Smooth muscle cell (in vitro differentiated cells): ENCODE results near the gene ACP6. TPM values are rescaled to one million over a fixed set of nuclear protein-coding genes. Genes with fewer than 3 reads are reported as not detected.

Source experiments
- DNase-seq: peaks from one replicate; lab custom pipeline; 2025; ENCODE audit not compliant: unreplicated experiment; lab: John Stamatoyannopoulos, UW
- H2AFZ ChIP-seq: fragments of 200-600 bp; sonication (generic); 2 replicates; pipeline ENCODE4 v1.6.0; 2016; ENCODE audit warnings: antibody characterized with exemption, low read depth, mild to moderate bottlenecking
- H3F3A ChIP-seq: fragments of 200-600 bp; sonication (generic); 2 replicates; pipeline ENCODE4 v1.6.0; 2017; ENCODE audit warnings: antibody characterized with exemption, low read depth
- H3K27ac ChIP-seq: fragments of 200-600 bp; sonication (generic); 2 replicates; pipeline ENCODE4 v1.5.1; 2016; ENCODE audit warnings: low read depth, mild to moderate bottlenecking
- H3K27me3 ChIP-seq: fragments of 200-600 bp; sonication (generic); 2 replicates; pipeline ENCODE4 v1.6.1; 2016; ENCODE audit warnings: low read depth, mild to moderate bottlenecking
- H3K36me3 ChIP-seq: fragments of 200-600 bp; sonication (generic); 2 replicates; pipeline ENCODE4 v1.5.1; 2016; ENCODE audit warnings: low read depth
- H3K4me1 ChIP-seq: fragments of 200-600 bp; sonication (generic); 2 replicates; pipeline ENCODE4 v1.5.1; 2016; ENCODE audit warnings: low read depth
- H3K4me2 ChIP-seq: fragments of 200-600 bp; sonication (generic); 2 replicates; pipeline ENCODE4 v1.6.0; 2016; ENCODE audit warnings: mild to moderate bottlenecking
- H3K4me3 ChIP-seq: fragments of 200-600 bp; sonication (generic); 2 replicates; pipeline ENCODE4 v1.5.1; 2016; ENCODE audit warnings: mild to moderate bottlenecking
- H3K79me2 ChIP-seq: fragments of 200-600 bp; sonication (generic); 2 replicates; pipeline ENCODE4 v1.6.0; 2016; ENCODE audit warnings: low read depth, mild to moderate bottlenecking
- H3K9ac ChIP-seq: fragments of 200-600 bp; sonication (generic); 2 replicates; pipeline ENCODE4 v1.6.0; 2016; ENCODE audit warnings: low read depth
- H3K9me3 ChIP-seq: fragments of 200-600 bp; sonication (generic); replicated peaks from 2 replicates; pipeline ENCODE4 v1.5.1; 2016; ENCODE audit warnings: low read depth
- H4K20me1 ChIP-seq: fragments of 200-600 bp; sonication (generic); 2 replicates; pipeline ENCODE4 v1.6.0; 2016; ENCODE audit warnings: low read depth
- WGBS: methylation state at CpG from one replicate; pipeline ENCODE4 v1.1.7; 2016; ENCODE audit warnings: low lambda C conversion rate; 5-methylcytosine and 5-hydroxymethylcytosine counted together
- polyA plus RNA-seq: library from polyadenylated mRNA; unstranded; fragments of >200 nt; fragmentation: Nextera tagmentation; extraction: Ambion mirVana; gene quantifications from 2 replicates; pipeline ENCODE4 v1.2.1, GENCODE V29; 2016
- total RNA-seq: library from RNA; depleted of rRNA; stranded (reverse); fragments of >200 nt; gene quantifications from 2 replicates; pipeline ENCODE4 v1.2.3, GENCODE V29; 2014
- TF ChIP-seq, protein P1 (sequence below): fragments of 200-600 bp; sonication (generic); IDR thresholded peaks from 2 replicates; pipeline ENCODE4 v1.5.1; 2017; ENCODE audit warnings: borderline replicate concordance, mild to moderate bottlenecking, antibody characterized with exemption; ENCODE audit not compliant: insufficient read depth, poor library complexity, severe bottlenecking

ACP6 gene
- total and polyA plus RNA-seq, 2 experiments from 2014 or later, result 6.4 to 11.8 TPM

DNA sequence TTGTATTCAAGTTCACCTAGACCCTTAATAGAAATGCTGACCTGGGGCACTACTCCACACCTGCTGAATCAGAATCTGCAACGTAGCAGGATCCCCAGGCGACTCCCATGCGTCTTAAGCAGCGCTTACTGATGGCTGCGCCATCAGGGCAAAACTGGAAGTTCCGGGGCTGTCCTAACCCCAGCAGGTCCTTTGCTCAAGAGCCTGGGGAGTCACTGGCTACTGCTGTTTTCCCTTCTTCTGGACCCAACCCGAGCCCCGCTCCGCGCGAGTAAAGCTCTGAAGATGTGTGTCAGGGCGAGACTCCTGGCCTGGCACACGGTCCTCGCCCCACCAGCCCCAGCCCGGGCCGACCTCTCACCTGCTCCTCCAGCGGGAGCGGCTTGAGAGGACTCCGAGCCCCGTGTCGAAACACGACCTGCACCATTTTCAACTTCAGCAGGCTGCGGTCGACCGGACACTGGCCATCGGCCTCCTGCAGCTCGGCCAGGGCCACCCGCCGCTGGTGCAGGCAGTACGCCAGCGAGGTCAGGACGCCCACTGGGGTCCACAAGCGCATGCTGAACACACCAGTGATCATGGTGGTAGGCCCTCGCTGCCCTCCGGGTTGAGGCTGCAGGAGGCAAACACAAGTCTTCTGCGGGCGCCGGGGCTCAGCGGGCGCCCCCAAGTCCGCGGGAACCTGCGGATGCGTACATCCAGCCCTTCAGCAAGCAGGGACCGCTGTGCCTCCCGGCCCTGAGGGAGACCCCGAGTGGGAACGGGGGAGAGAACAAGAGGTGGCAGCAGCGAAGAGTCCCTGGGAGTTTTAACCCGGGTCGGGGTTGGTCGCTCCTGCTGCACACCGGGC is 630 bp downstream of the ACP6 start:
- H3K4me3 ChIP-seq, result peak overlapping the region; percentile 65
- no peaks in the 10 kb centered on the region for H3F3A ChIP-seq
- H3K9ac ChIP-seq, result no peak overlapping the region
- TF ChIP-seq, protein P1, sequence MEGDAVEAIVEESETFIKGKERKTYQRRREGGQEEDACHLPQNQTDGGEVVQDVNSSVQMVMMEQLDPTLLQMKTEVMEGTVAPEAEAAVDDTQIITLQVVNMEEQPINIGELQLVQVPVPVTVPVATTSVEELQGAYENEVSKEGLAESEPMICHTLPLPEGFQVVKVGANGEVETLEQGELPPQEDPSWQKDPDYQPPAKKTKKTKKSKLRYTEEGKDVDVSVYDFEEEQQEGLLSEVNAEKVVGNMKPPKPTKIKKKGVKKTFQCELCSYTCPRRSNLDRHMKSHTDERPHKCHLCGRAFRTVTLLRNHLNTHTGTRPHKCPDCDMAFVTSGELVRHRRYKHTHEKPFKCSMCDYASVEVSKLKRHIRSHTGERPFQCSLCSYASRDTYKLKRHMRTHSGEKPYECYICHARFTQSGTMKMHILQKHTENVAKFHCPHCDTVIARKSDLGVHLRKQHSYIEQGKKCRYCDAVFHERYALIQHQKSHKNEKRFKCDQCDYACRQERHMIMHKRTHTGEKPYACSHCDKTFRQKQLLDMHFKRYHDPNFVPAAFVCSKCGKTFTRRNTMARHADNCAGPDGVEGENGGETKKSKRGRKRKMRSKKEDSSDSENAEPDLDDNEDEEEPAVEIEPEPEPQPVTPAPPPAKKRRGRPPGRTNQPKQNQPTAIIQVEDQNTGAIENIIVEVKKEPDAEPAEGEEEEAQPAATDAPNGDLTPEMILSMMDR, result no peak
- H3K27me3 ChIP-seq, result no peaks in the 10 kb centered on the region
- 2% methylated on average over 52 of the region's 53 CpGs for WGBS
- peak; percentile 48 for DNase-seq
- no peaks in the 10 kb centered on the region for H4K20me1 ChIP-seq
- H3K9me3 ChIP-seq, result no peaks in the 10 kb centered on the region
- peak overlapping the region; percentile 88 for H2AFZ ChIP-seq
- no peak overlapping the region for H3K27ac ChIP-seq
- peaks cover 8% of the 10 kb centered on the region for H3K4me1 ChIP-seq
- peaks cover 8% of the 10 kb centered on the region for H3K79me2 ChIP-seq
- H3K4me2 ChIP-seq, result peak overlapping the region; percentile 88
- no peaks in the 10 kb centered on the region for H3K36me3 ChIP-seq

DNA sequence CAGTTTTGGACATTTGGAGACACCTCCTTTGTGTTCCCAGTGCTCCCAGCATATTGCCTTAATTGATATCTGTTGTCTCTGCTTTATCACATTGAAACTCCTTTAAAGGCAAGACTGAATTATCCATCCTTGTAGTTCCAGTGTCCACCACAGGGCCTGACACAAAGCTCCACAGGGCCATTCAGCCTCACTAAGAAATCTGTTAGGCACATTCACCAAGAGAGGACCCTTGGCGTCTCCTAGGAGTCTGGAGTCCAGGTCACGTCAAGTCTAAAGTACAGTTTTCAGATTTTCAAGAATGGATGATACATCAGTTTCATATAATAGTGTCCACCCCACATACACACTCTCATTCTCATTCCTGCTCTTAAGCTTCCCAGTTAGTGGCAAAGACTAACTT is 4.8 kb downstream of the ACP6 start:
- Histone ChIP-seq H2AFZ (no peak overlapping the region), H3K36me3 (no peaks in the 10 kb centered on the region), H3K27ac (no peak overlapping the region), H3K4me3 (no peak overlapping the region), H3K4me1 (peaks cover 8% of the 10 kb centered on the region), H3K79me2 (peaks cover 8% of the 10 kb centered on the region), H3K9ac (no peak overlapping the region), H3K9me3 (no peaks in the 10 kb centered on the region), H3K4me2 (no peak overlapping the region), H3F3A (no peaks in the 10 kb centered on the region), H3K27me3 (no peaks in the 10 kb centered on the region), H4K20me1 (no peaks in the 10 kb centered on the region)
- no peak for DNase-seq
- TF ChIP-seq, protein P1, result peak; percentile 10
- WGBS, result 86% methylated on average over 2 of the region's 2 CpGs

DNA sequence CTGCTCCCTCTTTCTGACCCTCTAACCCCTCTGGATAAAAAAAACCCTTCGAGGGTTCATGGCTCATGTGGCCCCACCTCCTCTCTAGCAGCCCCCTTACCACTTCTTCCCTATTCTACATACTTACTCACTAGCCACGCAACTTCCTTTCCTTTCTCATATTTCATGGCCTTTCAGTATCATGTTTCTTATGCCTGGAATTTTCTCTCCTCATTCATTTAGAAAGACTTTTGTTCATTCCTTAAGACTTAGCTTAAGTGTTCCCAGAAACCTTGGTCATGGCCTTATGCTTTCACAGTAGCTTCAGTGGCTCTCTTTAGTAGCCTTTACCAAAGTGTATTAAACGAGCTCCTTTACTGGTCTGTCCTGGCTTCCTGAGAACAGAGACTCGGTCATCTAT is 6.1 kb downstream of the ACP6 start:
- Histone ChIP-seq H3K4me3 (no peak overlapping the region), H3K36me3 (no peaks in the 10 kb centered on the region), H3F3A (no peaks in the 10 kb centered on the region), H3K79me2 (peaks cover 8% of the 10 kb centered on the region), H4K20me1 (no peaks in the 10 kb centered on the region), H3K9me3 (no peaks in the 10 kb centered on the region), H3K27ac (no peak overlapping the region), H3K27me3 (no peaks in the 10 kb centered on the region), H3K4me1 (peaks cover 7% of the 10 kb centered on the region), H2AFZ (no peak overlapping the region), H3K9ac (no peak overlapping the region), H3K4me2 (no peak overlapping the region)
- WGBS, result 83% methylated on average over 4 of the region's 4 CpGs
- DNase-seq, result no peak
- TF ChIP-seq, protein P1, result no peak

DNA sequence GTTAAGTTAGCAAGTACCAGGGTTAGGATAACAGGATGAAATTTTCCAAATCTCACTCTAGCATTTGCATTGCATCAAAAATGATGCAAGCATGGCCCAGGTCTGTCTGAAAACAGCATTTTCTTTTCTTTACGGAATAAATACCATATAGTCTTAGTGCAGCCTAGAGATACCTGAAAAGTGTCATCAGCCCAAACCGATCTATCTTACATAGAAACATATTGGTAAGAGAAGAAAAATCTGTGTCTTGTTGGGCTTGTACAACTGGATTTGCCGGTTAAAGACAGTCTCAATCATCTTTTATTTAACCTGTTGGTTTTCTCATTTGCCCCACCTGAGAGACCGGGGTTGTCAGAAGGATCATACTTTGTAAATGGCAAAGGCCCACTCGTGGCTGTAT is 15.8 kb downstream of the ACP6 start:
- H3K27ac ChIP-seq, result no peak overlapping the region
- no peak overlapping the region for H3K4me3 ChIP-seq
- H3K27me3 ChIP-seq, result no peaks in the 10 kb centered on the region
- no peaks in the 10 kb centered on the region for H3F3A ChIP-seq
- WGBS, result 92% methylated on average over 5 of the region's 5 CpGs
- H3K9me3 ChIP-seq, result no peaks in the 10 kb centered on the region
- H4K20me1 ChIP-seq, result no peaks in the 10 kb centered on the region
- H3K36me3 ChIP-seq, result no peaks in the 10 kb centered on the region
- TF ChIP-seq, protein P1, result no peak
- H3K4me1 ChIP-seq, result no peaks in the 10 kb centered on the region
- H2AFZ ChIP-seq, result no peak overlapping the region
- H3K79me2 ChIP-seq, result no peaks in the 10 kb centered on the region
- no peak overlapping the region for H3K4me2 ChIP-seq
- DNase-seq, result no peak
- no peak overlapping the region for H3K9ac ChIP-seq
